ENCODE data around the gene IFNL3. TPM values are rescaled to one million over a fixed set of nuclear protein-coding genes. Genes with fewer than 3 reads are reported as not detected.
"Not testable (repeated sequence)": the region's sequence is repeated elsewhere in the genome, so short reads cannot be mapped to it uniquely, and the experiment has no call there.

The IFNL3 gene
- polyA plus RNA-seq, 5 donors = not detected

DNA sequence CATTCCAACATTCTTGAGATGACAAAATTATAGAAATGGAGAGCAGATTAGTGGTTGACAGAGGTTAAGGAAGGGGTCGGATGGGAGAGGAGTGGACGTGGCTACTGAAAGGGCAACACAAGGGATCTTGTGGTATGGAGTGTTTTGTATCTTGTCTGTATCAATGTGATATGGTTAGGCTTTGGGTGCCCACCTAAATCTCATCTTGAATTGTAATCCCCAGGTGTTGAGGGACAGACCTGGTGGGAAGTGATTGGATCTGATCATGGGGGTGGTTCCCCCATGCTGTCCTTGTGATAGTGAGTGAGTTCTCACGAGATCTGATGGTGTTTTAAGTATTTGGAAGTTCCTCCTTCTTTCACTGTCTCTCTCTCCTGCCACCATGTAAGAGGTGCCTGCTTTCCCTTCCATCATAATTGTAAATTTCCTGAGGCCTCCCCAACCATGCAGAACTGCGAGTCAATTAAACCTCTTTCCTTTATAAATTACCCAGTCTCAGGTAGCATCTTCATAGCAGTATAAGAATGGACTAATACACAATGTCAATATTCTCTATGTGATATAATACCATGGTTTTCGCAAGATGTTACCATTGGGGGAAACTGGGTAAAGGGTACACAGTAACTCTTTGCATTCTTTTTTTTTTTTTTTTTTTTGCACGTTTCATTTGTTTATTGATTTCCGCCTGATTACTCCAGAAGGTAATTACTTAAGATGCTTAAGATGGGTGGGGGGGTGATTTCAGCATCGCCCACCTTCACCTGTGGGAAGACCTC lies 8.8 kb upstream of the IFNL3 start:
- DNase-seq = no peak

DNA sequence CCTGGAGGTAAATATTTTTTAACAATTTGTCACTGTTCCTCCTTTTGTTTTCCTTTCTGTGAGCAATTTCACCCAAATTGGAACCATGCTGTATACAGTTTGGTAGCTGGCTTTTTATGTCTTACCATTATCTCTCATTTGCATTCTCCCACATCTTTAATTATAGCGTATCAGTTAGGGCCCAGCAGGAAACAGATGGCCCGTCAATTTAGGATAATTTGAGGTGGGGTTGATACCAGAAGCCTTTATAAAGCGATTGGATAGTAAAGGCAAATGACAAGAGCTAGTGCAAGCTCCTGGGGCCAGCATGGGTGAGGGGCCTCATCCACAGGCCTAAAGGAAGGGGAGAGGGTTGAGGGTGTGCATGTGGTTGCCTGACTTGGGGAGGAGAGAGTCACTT lies 7.7 kb upstream of the IFNL3 start:
- no peak for DNase-seq

DNA sequence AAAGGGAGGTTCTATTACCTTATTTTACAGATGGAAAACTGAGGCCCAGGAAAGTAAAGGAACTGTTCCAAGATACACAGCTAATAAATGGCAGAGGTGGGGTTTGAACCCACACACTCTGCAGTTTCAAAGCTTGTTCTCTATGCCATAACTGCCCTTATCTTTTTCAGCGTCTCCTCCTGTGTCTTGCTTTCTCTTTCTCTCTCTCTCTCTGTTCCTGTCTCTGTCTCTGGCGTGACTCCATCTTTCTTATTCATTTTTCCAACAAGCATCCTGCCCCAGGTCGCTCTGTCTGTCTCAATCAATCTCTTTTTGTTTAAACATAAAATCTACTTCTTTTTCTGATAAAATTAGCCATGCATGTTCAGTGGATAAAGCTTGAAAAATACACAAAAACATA lies 7.0 kb upstream of the IFNL3 start:
- DNase-seq = no peak

DNA sequence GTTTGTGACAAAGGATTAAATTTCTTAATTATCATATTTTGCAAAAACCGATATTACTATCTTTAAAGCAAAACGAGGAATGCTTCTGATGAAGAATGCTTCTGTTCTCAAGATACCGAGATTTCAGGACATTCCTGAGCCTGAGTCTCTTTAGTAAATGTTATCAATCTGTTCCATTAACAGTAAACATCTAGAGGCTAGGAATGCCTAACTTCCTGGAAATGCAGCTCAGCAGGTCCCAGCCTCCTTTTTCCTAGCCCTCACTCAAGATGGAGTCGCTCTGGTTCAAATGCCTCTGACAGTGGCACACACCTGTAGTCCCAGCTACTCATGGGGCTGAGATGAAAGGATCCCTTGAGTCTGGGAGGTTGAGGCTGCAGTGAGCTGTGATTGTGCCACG lies 6.3 kb upstream of the IFNL3 start:
- DNase-seq = no peak

DNA sequence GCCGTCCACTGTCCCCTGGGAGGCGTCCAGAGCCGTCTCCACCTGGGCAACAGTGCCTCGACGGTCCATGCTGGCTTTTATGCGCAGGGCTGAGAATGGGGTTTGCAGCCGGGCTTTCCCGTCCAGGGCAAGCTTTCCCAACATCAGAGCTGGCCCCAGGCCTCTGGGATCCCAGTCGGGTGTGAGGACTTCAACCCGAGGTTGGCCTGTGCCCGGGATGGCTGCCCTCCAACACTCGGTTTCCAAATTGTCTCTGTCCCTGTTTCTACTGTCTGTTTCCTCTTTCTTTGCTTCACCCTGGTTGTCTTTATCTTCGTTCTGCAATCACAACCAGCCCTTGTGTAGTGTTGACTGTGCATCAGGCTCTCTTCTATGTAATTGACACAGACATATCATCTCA lies 4.0 kb upstream of the IFNL3 start, which contains the start of gene IFNL4:
Gene IFNL4, minus strand, starts transcription at position 51 of the 400 bp plus-strand sequence.
- no peak for DNase-seq

DNA sequence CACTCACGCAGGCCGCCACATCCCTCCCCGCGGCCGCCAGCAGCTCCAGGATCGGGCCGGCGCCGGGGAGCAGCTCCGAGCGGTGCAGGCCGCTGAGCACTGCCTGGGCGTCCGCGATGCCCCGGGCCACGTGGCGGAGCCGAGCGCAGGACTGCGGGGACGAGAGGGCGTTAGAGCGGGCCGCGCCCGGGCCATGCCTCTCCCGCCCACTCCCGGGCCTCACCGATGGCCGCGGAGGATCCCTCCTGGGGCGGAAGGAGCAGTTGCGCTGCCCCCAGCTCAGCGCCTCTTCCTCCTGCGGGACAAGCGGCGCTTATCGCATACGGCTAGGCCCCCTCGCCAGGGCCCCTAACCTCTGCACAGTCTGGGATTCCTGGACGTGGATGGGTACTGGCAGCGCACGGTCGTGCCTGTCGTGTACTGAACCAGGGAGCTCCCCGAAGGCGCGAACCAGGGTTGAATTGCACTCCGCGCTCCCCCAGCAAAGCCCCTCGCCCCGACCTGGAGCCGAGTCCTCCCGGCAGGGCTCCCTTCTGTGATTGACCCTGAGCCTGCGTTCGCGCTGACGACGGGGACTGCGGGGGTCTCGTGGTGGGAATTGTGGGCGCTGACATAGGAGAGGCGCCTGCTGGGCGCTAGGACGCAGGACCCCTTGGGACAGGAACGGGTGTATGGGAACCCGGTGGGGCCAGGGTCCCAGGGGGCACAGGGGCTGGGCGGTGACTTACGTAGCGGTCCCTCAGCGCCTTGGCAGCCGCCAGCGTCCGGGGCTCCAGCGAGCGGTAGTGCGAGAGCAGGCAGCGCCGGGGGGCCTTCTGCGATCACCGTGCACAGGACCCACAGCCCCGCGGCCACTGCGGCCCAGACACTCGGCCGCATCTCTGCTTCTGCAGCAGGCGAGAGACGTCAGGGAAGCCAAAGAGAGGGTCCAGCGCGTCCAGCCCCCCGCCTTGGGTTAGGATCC lies 3.2 kb upstream of the IFNL3 start:
- no peak for DNase-seq

DNA sequence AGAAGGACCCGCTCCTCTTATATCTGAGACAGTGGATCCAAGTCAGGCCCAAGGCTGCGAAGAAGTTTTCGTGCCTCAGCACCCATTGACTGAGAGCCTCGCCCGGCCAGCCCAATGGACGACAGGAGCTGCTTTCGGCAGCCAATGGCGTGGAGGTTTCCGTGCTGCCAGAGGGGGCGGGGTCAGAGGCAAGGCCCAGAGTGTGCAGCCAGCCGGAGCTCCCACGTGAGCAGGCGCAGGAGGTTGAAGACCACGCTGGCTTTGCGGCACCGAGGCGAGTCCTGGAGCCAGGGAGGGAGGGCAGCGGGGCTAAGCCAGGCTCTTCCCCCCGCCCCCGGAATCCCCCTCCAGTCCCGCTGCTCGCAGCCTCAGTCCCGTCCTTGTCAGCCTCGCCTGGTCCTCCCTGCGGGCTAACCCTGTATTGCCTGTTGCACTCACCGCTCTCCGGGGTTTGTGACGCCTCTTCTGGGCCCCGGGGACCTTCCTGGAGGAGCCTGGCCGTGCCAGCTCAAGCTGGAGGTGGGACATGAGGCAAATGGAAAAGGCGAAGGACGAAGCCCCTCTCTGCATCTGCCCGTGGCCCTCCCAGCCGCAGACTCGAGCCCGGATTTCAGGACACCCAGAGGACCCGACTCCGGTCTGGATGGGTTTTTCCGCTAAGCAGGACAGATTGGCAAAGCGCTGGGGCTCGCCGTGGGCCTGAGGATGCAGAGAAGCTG lies 2.3 kb upstream of the IFNL3 start:
- no peak for DNase-seq

DNA sequence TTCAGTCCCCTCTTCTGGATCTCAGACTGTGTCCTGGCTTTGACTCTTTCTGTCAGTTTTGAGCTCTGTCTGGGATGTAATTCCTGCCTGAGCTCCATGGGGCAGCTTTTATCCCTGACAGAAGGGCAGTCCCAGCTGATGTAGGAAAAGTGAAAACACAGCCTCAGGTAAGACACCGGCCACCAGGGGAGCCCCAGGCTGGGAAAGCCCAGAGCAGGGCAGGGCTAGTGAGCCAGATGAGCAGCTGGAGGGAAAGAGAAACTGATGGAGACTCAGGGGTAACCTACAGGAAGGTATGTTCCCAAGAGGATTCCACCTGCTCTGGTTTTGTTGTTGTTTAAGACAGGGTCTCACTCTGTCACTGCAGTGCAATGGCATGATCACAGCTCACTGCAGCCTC lies 360 bp upstream of the IFNL3 start:
- not testable (repeated sequence) for DNase-seq

DNA sequence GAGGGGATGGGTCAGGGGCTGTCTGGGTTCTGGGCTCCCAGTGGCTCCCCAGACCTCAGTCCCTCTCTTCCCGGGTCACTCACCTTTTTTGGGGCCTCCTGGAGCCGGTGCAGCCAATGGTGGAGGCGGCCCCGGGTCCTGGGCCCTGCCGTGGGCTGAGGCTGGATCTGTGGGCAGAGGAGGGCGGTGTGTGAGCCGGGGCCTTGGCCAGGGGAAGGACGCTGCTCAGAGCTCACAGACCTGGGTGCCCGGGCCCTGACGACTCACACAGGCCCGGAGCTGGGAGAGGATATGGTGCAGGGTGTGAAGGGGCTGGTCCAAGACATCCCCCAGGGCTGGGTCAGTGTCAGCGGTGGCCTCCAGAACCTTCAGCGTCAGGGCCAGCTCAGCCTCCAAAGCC lies 1.1 kb downstream of the IFNL3 start:
- DNase-seq = not testable (repeated sequence)

DNA sequence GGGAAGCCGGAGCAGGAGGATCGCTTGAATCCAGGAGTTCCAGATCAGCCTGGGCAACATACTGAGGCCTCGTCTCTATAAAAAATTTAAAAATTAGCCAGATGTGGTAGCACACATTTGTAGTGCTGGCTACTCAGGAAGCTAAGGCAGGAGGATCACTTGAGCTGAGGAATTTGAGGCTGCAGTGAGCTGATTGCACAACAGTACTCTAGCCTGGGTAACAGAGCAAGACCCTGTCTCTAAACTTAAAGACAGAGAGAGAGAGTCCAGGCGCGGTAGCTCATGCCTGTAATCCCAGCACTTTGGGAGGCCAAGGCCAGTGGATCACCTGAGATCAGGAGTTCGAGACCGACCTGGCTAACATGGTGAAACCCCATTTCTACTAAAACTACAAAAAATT lies 4.4 kb downstream of the IFNL3 start:
- DNase-seq = no peak

DNA sequence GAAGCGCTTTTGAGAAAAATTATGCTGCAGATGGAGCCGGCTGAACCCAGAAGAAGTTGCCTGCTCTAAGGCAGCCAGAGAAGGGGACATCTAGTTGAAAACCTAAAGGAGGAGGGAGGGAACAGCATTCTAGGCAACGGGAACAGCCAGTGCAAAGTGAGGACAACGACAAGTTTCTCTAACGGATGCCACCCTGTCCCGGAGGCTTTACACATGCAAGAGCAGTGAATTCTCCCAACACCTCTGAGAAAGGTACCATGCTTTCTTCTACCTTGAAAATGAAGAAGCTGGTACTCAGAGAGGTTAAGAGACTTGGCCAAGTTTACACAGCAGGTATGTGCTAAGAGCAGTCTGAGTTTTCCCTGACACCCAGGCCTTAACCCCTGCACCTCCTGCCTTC lies 5.9 kb downstream of the IFNL3 start:
- DNase-seq = no peak

DNA sequence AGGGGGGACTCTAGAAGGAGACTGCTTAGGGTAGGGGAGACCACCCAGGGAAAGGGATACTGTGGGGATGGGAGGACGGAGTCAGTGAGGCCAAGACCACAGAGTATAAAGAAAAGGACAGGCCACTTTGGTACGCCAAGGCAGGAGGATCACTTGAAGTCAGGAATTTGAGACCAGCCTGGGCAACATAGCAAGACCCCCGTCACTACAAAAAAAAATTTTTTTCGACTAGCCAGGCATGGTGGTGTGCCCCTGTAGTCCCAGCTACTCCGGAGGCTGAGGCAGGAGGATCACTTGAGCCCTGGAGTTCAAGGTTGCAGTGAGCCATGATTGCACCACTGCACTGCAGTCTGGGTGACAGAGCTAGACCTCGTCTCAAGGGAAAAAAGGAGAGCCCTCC lies 6.6 kb downstream of the IFNL3 start:
- no peak for DNase-seq

DNA sequence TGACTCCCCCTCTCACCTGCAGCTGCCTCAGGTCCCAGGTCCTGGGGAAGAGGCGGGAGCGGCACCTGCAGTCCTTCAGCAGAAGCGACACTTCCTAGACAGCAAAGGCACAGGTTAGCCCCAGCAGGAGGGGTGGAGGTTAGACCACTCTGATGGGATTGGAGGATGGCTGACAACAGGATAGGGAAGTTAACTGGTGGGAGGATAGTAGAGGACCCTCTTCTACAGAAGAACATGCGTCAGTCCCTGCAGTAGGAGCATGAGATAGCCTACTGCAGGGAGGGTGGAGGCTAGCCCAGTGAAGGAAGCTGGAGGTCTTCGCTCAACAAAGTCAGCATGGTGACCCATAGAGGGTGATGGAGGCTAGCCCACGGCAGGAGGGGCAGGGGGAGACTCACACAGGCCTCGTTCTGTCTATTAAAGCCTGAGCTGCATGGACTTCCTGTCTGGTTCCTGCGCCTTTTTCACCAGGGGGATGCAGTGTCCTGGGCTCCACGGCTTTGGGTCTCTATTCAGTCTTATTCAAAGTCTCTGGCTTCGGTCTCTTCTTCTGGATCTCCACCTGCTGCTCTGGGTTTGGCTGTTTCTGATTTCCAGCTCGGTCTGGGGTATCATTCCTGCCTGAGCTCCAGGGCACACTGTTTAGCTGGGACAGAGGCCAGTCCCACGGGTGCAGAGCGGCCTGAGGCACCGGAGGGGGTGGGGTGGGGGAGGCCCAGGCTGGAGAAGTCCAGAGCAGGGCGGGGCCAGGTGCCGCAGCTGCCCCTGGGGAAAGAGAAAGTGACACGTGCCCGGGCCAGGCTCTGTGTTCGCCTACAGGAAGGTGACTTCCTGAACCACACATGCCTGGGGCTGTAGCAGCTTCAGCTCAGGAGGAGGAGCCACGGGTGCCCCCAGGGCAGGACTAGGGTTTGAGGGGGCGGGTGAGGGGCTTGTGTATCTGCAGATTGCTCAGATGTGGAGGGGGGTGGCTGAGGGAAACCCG lies 7.3 kb downstream of the IFNL3 start:
- DNase-seq = no peak

DNA sequence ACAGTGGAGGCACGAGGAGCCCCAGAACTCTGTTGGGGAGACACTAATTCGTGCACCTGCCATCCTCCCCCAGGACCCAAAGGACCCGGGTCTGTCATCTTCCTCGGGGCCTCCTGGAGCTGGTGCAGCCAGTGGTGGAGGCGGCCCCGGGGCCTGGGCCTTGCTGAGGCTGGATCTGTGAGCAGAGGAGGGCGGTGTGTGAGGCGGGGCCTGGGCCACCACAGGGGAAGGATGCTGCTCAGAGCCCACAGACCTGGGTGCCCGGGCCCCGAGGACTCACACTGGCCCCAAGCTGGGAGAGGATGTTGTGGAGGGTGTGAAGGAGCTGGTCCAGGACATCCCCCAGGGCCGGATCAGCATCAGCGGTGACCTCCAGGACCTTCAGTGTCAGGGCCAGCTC lies 8.3 kb downstream of the IFNL3 start:
- no peak for DNase-seq

DNA sequence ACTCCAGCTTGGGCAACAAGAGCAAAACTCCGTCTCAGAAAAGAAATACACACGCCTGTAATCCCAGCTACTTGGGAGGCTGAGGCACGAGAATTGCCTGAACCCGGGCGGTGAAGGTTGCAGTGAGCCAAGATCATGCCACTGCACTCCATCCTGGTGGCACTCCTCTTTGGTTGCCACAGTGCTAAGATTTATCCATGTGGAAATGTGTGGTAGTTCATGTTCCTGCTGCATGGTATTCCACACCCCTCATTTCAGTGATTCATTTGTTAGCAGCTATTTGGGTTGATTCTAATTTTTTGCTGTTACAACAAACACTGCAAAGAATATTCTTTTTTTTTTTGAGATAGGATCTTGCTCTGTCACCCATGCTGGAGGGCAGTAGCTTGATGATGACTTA lies 12.1 kb downstream of the IFNL3 start:
- no peak for DNase-seq

DNA sequence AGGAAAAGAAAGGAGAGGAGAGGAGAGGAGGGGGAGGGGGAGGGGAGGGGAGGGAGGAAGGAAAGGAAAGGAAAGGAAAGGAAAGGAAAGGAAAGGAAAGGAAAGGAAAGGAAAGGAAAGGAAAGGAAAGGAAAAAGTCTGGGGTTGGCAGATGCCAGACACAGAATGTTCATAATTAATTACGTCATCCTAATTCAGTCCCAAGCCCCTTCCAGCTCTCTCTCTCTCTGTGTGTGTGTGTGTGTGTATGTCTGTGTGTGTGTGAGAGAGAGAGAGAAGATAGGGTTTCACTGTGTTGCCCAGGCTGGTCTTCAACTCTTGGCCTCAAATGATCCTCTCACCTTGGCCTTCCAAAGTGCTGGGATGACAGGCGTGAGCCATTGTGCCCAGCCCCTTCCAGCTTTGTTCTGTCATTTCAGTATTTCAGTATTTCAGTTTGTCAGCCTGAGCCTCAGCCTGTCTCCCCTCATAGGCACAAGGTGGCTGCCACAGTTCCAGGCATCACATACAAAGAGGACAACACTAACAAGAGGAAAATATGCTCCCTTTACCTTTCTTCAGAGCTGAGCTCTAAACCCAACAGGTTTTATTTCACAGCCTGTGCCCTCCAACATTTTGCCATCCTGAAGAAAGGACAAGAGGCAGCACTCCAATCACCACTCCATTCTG lies 14.6 kb downstream of the IFNL3 start:
- DNase-seq = no peak

DNA sequence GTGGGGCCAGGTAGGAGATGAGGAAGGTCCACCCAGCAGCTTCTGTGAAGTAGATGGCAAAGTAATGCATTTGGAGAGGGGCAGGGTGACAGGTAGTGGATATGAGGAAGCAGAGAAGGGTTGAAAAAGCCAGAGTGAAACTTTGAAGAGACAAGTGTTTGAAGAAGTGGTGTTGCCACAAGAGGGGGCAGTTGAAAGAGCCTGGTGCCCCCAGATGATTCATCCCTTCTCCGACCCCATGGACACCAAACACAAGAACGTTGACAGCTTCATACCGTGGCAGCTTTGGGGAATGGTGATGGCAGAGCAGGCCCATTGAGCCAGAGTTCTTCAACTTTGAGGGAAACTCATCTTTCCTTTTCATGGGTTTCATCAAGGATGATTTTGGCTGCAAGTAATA lies 19.9 kb downstream of the IFNL3 start:
- DNase-seq = no peak

DNA sequence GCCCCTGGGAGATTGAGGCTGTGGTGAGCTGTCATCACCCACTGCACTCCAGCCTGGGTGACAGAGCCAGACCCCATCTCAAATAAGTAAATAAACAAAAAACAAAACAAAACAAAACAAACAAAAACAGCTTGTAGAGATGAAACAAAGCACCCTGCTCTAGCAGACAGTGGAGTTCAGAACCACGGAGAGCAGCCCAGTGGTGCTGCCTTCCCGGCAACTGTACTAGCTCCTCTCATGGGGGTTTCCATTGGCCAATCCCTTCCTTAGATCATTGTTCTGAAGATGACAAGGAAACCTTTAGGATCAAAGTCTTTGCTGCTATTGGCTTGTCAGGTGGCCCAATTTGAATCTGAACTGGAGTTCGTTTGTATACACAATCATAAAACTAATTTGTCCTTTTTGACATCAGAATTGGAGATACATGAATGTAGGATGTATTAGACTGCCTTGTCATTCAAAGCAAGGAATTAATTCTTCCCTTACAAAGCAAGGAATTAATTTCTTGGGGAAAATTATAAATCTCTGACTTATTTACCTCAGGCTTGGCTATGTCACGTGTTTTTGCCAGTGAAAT lies 21.0 kb downstream of the IFNL3 start:
- no peak for DNase-seq

DNA sequence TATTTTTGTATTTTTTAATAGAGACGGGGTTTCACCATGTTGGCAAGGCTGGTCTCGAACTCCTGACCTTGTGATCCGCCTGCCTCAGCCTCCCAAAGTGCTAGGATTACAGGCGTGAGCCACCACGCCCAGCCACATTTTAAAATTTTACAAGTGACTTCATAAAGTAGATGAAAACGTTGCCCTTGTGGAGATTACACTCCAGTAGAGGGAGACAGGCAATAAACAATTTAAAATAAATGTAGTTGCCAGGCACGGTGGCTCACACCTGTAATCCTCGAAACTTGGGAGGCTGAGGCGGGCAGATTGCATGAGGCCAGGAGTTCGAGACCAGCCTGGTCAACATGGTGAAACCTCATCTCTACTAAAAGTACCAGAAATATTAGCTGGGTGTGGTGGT lies 25.7 kb downstream of the IFNL3 start:
- DNase-seq = not testable (repeated sequence)
